ENCODE data around the gene ZFYVE27.

Gene ZFYVE27

DNA sequence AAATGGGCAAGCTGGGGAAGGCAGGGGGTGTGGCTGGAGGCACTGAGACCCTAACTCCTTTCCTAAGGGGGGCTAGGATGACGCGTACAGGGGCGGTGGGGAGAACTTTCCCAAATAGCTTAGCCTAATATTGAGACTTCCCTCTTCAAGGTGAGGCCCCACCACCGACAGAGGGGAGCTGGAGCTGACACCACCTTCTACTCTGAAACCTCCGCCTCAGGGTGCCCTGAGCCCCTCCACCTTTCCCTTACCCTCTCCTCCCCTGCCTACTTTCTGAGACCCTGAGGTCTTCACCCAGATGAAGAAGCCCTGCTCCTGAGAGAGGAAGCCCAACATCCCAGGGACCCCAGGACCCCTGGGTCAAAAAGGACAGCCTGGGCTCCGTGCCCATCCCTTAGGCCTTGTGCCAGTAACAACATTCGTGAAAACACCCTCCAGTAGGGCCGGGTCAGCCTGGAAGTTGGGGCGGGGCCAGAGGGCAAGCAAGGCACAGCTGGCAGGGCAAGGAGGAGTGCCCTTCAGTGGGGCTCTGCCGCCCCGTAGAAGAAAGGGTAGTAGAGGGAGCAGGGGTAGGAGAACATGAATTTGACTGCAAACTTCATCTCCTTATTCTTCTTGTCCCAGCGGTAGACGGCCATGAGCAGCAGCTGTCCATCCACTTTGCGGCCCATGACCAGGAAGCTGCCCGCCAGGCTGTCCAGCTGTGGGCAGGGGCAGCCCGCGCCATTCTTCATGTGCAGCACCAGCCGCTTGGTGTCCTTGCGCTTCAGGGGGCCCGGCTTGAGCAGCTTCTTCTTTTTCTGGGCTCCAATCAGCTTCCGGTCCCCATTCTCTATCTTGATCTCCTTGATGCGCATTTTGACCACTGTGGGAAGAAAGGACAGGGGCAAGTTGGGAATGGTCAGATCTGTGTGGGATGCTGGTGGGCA lies 30.3 kb downstream of the ZFYVE27 start:
- DNase-seq (ENCODE audit: low read depth in 1 of 2, low spot score in 1 of 2): no peak

DNA sequence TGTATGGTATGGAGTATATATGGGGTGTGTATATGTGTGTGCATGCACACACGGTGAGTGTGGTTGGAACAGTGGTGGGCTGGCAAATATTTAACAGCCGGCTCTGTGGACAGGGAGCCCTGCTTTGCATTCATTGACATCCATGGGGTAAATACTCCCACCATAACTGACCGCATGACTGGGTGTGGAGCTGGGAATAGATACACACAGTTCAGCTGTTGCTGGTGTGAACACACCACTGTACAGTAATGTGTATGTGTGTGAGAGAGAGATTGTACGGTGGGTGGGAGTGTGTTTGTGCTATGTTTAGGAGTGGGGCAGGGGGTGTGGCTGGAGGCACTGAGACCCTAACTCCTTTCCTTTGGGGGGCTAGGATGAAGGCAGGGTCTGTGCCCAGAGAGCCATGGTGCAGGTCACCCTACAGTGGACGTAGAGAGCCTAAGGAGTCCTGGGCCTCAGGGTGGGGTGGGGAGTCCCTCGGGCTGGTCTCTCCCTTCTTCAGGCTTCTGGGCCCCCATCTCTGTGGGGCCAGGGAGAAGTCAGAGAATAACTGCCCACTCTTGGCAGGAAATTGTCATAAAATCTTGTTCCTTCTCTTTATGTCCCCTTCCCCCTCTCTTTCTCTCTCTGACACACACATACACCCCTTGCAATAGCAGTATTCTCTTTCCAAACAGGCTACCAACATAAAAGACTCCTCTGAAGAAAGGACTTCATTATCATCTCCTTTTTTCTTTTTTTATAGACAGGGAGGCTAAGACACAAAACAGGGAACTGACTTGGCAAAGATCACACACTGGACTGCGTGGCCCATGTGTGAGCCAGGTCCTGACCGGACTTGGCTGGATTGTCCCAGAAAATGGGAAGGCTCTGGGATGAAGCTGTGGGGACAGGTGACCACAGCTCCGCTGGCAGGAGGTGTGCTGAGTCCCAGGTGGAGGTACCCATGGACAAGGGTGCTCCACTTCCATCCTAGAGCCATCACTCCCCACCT lies 31.7 kb downstream of the ZFYVE27 start:
- DNase-seq (ENCODE audit: low read depth in 1 of 2, low spot score in 1 of 2): no peak

DNA sequence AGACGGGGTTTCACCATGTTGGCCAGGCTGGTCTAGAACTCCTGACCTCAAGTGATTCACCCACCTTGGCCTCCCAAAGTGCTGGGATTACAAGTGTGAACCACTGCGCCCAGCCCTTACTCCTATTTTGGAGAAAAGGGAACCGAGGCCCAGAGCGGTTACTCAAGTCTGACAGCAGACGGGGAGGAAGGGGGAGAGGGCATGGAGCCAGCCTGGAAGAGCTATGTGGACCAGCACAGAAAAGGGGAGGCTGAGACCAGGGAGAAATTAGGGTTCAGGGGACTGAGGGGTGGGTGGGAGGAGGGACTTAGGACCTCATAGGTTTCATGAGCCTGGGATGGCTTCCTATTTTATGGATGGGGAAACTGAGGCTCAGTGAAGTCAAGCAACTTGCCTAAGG lies 33.3 kb downstream of the ZFYVE27 start:
- no peak for DNase-seq (ENCODE audit: low read depth in 1 of 2, low spot score in 1 of 2)

DNA sequence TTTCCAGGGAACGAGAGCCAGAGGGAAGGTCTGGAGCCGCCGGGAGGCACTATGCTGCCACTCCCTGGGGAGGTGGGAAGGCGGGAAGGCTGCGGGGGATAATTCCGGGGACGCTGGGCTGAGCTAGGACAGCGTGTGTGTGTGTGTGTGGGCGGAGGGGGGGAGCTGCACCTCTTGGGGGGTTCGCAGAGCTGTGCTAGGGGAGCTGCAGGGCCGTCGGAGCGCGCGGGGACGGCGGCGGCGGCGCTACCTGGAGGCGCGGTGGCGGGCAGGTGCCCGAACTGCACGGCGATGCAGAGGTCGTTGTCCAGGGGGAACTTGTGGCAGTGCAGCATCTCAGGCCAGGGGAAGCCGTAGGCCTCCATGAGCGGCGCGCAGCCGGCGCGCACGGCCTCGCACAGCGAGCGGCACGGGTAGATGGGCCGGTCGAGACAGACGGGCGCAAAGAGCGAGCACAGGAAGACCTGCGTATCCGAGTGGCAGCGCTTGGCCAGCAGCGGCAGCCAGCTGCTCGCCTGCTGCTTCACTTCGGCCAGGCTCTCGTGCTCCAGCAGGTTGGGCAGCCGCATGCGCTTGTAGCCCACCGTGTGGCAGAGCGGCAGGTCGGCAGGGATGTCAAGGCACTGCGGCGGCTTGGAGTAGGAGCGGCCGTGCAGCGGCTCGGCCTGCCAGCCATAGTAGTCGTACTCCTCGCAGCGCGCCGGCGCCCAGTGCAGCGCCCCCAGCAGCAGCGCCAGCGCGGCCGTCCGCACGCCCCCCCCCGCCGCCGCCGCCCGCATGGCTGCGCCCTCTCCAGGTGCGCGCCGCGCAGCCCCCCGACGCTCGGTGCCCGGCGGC lies 34.3 kb downstream of the ZFYVE27 start:
- no peak for DNase-seq (ENCODE audit: low read depth in 1 of 2, low spot score in 1 of 2)

DNA sequence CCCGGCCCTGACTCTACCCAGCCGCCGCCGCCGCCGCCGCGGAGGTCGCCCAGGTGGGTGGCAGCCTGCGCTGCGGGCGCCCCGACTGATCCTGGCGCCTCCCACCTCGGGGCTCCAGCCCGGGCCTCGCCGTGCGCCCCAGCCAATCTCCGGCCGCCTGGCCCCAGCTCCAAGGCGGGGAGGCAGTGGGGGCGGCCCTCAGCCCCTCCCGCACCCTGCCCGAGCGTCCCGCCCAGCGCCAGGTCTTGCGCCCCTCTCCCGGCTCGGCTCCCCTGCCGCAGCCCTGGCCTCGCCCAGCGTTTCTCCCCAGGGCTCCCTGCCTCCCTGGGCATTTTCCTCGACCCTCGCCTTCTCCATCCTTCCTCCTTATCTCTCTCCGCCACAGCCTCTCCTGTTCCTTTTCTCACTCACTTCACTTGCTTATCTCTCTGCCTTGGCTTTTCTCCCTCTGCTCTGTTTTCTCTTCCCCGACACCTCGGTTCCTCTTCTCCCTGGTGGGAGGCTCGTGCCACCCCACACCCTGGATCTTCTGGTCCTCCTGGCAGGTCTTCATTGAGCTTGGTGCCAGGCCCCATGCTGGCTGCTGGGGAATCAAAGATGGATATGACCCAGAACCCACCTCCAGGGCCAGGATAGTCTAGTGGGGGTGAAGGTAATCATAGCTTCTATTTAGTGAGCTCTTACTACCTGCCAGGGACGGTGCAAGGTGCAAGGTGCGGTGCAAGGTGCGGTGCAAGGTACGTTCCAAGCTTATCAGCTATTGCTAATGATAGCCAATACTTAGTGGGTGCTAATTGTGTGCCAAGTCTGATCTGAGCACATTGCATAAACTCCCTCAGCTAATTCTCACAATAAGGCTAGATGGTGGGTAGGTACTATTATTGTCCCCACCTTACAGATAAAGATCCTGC lies 35.2 kb downstream of the ZFYVE27 start, which contains the start of gene SFRP5:
TSS of gene SFRP5 (minus strand) at position 87 of the 911 bp plus-strand sequence. CDS start 166 bp downstream, outside the sequence.
- DNase-seq (ENCODE audit: low read depth in 1 of 2, low spot score in 1 of 2): no peak

DNA sequence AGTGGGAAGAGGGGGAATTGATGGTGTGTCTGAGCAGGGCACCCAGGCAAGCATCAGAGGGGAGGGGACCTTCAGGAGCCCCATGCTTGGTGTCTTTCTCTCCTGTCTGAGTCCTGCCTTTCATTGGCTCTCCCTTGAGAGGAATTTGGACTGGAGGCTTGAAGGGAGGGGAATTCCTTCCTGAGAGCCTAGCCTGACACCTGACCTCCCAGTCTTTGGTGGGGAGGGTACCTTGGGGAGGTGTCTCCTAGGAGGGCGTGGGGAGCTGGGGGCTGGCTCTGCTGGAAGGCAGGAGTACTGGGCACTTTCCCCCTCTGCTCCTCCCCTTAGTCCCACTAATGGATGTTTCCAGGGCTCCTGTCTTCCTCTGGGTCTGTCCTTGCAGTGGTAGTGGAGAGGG lies 36.2 kb downstream of the ZFYVE27 start:
- DNase-seq (ENCODE audit: low read depth in 1 of 2, low spot score in 1 of 2): no peak

DNA sequence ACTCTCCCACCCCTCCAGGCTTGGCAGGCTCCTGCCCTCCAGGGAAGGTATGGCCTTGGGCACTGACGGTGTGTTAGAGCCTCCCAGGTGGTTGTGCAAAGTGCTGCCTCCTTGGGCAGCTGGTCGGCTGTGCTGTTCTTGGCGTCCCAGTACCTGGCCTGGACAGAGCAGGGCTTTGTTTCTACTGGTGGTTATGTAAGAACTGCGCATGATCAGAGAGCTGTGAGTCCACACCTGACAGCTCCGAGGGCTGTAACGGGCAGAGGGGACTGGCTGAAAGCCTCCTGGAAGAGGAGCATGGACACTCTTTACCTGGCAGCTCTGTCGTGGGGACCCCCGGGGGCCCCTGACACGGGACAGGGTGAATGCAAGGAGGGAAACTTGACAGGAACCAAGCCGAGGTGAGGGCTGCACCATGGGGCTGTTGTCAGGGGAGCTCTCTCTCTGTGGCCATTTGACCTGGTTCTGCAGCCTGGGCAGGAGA lies 37.9 kb downstream of the ZFYVE27 start:
- DNase-seq (ENCODE audit: low read depth in 1 of 2, low spot score in 1 of 2): no peak

DNA sequence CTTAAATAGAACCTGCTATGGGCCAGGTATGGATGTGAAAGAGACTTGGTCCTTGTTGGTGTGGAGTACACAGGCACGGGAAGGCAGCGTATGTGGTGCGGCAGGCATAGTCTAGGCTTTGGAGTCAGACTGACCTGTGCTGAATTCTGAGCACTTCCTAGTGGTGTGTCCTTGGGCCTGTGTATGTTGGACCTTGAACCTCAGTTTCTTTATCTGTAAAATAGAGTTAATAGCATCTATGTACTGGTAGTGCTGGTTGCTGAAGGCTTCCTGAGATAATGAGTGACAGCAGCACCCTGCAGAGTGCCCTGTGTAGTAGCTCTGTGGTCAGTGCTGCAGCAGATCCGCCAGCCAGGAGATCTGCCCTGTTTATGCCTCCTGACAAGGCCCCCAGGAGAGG lies 40.2 kb downstream of the ZFYVE27 start:
- DNase-seq (ENCODE audit: low read depth in 1 of 2, low spot score in 1 of 2): no peak

DNA sequence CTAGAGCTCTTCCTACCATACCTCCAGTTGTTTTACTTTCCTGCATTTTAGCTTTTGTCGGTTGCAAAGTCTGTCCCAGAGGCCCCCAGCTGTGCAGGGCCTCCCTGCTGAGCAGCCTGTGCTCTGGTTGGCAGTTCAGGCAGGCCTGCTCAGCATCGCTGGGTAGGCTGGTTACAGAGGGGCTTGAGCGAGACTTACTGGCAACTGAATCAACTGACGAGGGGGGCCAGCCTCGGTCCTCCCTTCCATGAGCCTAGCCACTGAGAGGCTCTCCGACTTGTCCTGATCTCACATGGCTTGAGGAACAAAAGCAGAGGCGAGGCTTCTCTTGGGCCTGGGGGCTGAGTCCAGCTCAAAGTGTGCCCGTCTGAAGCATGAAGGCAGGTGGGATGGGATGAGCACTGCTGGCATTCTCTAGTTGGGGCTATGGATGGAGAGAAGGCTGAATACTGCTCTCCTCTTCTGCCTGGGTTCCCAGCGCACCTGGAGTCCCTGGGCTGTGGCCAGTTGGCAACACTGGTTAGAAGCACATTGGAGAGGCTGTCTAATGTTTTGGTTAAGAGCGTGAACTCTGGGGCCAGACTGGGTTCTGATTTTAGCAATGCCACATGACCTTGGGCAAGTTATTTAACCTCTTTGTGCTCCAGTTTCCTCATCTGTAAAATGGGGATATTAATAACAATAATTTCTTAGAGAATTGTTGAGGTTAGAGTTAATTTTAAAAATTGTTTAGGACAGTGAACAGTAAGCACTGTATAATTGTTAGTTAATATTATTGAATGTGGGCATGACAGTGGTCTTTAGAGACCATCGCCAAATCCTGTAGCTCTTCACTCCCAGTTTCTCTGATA lies 41.7 kb downstream of the ZFYVE27 start:
- no peak for DNase-seq (ENCODE audit: low read depth in 1 of 2, low spot score in 1 of 2)

DNA sequence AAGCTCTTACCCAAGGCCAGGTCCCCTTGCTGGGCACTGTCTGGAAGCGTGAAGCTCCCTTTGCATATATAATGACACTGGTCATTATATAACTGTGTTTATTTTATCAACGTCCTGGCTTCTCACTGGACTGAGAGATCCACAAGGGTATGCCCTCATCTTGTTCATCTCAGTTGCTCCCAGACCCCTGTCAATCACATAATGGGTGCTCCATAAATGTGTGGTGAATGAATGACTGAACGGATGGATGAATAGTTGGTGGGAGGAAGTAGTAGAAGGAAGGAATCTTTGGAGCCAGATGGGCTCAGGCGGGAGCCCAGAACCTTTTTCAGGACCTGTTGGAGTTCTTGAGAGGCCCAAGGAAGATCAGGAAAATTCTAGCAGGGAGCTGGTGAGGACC lies 42.6 kb downstream of the ZFYVE27 start:
- no peak for DNase-seq (ENCODE audit: low read depth in 1 of 2, low spot score in 1 of 2)

DNA sequence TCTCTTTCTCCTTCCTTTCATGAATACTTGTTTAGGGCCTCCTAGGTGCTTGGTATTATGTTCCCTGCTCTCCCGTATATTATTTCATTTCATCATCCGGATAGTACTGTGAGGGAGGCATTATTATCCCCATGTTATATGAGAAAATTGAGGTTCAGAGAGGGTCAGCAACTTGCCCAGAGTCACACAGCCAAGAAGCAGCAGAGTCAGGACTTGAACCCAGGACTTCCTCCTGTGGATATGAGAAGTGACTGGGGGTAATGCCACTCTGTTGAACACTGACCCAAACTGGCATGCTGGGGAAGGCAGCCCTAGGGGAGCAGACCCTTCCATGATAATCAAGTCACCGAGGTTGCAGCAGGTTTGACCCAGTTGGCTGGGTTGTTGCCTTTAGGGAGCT lies 43.0 kb downstream of the ZFYVE27 start:
- DNase-seq (ENCODE audit: low read depth in 1 of 2, low spot score in 1 of 2): no peak

DNA sequence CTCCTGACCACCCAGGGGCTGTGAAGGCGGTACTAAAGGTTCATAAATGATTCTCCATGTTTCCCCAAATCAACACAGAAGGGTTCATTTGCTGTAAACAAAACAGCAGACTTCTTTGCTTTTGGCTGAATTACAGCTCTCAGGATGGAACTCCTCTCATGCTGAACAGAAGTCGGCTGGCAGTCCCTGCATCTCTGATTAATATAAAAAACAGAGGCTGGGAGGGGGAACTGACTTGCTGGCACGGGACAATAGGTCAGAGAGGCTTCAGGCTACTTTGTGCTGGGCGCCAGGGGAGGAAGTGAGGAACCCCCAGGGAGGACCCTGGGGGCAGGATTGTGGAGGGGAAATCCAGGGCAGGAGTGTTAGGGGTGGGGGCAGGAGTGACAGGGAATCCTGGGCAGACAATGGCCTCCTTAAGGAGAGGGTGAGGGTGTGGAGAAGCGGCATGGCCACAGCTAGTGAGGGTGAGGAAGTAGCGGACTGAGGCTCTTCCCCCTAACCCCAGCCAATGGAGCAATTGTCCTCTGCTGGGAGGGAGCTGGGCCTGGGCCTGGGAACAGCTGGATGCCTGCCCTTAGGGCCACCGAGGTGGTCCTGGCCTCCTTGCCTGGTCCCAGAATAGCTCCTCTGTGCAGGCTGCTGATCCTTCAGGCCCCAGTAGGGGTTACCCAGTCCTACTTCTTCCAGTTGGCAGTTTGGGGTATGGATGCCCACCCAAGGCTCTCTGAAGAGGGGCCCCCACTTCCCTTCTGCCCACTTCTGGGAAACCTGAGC lies 44.1 kb downstream of the ZFYVE27 start:
- no peak for DNase-seq (ENCODE audit: low read depth in 1 of 2, low spot score in 1 of 2)

DNA sequence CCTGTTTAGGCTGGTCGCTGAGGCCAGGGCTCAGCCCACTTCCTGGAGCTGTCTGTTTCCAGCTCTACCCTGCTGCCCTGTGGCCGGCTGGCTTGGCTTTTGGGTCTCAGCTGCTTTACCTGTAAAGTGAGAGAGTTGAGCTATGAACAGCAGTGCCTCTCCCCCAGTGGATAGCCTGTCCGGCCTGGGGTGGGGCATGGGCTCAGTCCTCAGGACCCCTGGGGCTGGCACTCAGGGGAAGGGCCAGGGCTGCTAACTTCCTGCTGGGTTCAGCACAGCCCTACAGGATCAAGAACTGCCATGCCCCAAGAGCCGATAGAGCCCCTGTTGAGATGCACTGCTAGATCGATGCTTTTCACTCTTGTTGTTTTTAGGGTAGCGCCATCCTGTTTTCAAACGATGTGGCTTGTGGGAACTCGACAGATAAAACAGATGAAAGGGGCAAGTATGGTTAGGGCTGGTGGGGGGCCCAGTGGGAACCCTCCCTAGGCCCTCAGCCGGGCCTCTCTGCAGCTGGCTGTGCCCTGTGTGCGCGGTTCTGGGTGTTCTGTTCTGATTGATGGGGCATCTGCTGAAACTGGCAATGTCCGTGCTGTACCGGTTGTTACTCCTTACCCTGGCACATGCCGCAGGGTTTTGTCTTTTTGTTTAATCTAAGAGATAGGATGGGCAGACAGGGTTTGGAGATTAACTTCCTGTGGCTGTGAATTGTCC lies 44.8 kb downstream of the ZFYVE27 start:
- no peak for DNase-seq (ENCODE audit: low read depth in 1 of 2, low spot score in 1 of 2)

DNA sequence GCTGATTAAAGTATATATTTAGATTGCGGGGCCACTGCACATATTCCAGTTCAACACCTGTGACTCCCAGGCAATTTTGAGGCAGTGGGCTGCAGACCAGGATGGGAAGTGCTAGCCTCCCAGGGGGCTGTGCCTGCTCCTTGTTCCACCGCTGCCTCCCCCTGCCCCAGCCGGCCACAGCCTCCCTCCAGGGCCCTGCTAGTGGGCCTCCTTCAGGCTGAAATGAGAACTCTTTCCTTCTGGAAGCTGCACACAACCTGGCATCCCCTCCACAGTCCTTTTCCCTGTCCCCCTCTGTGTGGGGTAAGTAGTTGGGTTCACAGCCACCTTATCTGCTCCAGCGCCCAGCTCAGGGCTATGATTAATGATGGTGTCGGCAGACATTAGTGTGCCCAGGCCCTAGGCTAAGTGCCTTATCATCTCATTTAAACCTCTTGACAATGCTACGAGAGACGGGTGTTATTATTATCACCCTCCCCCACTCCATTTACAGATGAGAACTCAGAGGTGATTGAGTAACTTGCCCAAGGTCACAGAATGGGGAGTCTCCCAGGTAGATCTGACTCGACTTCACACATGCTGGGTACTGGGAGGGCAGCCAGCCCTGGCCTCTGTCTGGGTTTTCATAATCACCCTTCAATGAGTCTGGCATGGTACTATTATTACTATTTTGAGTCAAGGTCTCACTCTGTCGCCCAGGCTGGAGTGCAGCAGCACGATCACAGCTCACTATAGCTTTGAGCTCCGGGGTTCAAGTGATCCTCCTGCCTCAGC lies 45.7 kb downstream of the ZFYVE27 start:
- no peak for DNase-seq (ENCODE audit: low read depth in 1 of 2, low spot score in 1 of 2)

DNA sequence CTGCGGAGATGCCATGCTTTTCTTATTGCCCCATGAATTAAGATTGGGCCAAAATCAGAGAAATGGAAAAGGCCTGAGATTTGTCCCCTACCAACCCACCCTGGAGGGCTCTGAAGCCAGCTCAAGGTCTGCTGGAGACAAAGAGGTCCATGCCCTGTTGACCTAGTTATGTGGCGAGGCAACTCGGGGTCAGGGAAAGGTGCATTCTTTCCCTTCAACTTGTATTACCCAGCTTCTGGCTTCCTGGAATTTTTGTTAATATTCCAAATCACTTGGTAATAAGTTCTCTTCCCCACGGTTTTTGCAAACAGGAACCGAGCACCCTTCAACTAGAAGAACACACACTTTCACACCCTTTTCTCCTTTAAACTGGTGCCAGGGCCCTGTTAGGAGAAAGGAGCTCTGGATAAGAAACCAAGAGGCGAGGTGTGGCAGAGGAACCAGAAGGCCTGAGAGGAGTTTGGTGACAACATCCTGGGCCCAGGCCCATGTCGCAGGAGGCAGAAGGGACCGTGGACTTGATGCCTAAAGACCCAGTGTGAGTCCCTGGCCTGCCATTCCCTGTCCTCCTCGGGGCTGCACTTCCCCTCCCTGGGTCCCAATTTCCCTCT lies 47.4 kb downstream of the ZFYVE27 start:
- DNase-seq (ENCODE audit: low read depth in 1 of 2, low spot score in 1 of 2): no peak

DNA sequence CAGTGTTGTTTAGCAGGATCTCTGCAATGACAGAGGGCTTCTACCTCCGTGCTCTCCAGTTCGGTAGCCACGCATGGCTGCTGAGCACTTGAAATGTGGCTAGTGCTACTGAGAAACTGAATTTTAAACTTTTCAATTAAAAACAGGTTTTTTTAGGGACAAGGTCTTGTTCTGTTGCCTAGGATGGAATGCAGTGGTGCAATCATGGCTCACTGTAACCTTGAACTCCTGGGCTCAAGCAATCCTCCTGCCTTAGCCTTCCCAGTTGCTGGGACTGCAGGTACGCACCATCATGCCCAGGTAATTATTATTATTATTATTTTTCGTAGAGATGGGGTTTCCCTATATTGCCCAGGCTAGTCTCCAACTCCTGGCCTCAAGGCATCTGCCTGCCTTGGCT lies 48.3 kb downstream of the ZFYVE27 start:
- DNase-seq (ENCODE audit: low read depth in 1 of 2, low spot score in 1 of 2): no peak

All from stimulated activated CD4-positive, alpha-beta T cell treated with anti-CD3 and anti-CD28 coated beads, Interleukin-15, amount 100 ng/mL, for 1 hour (primary cell).